Subcutaneous adipose tissue (tissue), 4 donors: ENCODE measurements around the gene RRP36. TPM values are rescaled to one million over a fixed set of nuclear protein-coding genes. Genes with fewer than 3 reads are reported as not detected.

Experiments
- CTCF ChIP-seq: fragments of 450-650 bp; IDR thresholded peaks from one replicate; pipeline ENCODE4 v1.5.1; 2016; ENCODE audit warnings: low read depth, mild to moderate bottlenecking, control low read depth, antibody characterized with exemption, moderate library complexity
- total RNA-seq, 4 donors: library from RNA; depleted of rRNA; stranded (reverse); fragments of >200 nt; gene quantifications; one replicate each; pipeline ENCODE4 v1.1.0, GENCODE V29; 2016

The RRP36 gene
- 10 to 100 TPM; 42.7 to 63.9 (median 55.4) TPM for total RNA-seq

GRCh38 chr6:43021270-43022047, at the start of gene RRP36:
RRP36 (plus strand) TSS chr6:43021623; CDS start chr6:43021655, 32 bp downstream.
- no peak for TF ChIP-seq CTCF

GRCh38 chr6:42971746-42972327, 49.6 kb upstream of the RRP36 start:
- TF ChIP-seq CTCF: no peak

GRCh38 chr6:42973926-42974325, 47.5 kb upstream of the RRP36 start:
- TF ChIP-seq CTCF: no peak

- no peak for TF ChIP-seq CTCF
Observed at GRCh38 chr6:42974919-42975505, 46.4 kb upstream of the RRP36 start.

GRCh38 chr6:42978487-42978838, 43.0 kb upstream of the RRP36 start:
- TF ChIP-seq CTCF: no peak

GRCh38 chr6:42978839-42979522, 42.4 kb upstream of the RRP36 start, which contains the start of gene PEX6:
PEX6 (minus strand) TSS chr6:42979181; CDS start chr6:42979150, 31 bp downstream.
- TF ChIP-seq CTCF: no peak
